Measurements from ENCODE around the gene CPVL. TPM values are rescaled to one million over a fixed set of nuclear protein-coding genes. Genes with fewer than 3 reads are reported as not detected.

Gene CPVL
- total RNA-seq, 1 donor from 2014 or later = 15.2 TPM

- no peak overlapping the region for H3K27ac ChIP-seq
These were observed 100.9 kb downstream of the CPVL start for GRCh38 chr7:29045258-29046086.

DNA sequence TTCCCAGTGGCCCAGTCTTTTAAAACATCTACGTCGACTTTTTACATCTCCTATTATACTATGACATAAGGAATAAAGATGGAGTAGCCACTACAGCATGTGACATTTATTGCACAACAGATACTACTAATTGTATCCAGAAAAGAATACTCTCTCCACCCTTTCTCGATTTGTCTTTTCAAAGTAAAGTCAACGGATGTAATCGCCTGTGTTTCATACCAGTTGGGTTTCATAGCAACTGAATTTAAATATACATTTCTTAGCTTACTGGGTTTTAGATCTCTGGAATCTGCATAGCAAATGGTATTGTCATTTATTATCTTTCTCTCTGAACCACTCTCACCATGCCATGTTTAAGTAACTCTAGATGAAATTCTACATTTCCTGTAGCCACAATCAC, 101.8 kb downstream of the CPVL start:
- Histone ChIP-seq H3K27me3 (no peaks in the 10 kb centered on the region), H3K4me3 (no peak overlapping the region), H3K27ac (no peak overlapping the region), H3K4me1 (no peaks in the 10 kb centered on the region), H3K9me3 (no peaks in the 10 kb centered on the region), H3K36me3 (no peaks in the 10 kb centered on the region)
- TF ChIP-seq, protein P1, sequence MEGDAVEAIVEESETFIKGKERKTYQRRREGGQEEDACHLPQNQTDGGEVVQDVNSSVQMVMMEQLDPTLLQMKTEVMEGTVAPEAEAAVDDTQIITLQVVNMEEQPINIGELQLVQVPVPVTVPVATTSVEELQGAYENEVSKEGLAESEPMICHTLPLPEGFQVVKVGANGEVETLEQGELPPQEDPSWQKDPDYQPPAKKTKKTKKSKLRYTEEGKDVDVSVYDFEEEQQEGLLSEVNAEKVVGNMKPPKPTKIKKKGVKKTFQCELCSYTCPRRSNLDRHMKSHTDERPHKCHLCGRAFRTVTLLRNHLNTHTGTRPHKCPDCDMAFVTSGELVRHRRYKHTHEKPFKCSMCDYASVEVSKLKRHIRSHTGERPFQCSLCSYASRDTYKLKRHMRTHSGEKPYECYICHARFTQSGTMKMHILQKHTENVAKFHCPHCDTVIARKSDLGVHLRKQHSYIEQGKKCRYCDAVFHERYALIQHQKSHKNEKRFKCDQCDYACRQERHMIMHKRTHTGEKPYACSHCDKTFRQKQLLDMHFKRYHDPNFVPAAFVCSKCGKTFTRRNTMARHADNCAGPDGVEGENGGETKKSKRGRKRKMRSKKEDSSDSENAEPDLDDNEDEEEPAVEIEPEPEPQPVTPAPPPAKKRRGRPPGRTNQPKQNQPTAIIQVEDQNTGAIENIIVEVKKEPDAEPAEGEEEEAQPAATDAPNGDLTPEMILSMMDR (IDR thresholded peaks at IDR 0.05) = no peak
- no peak for DNase-seq (ENCODE audit: low spot score in 2 of 2)
- intact Hi-C loops (cut with DNase I) = no loop called here

More at GRCh38 chr7:29045258-29046086, 100.9 kb downstream of the CPVL start:
- no peak for DNase-seq (ENCODE audit: low spot score in 2 of 2)
- intact Hi-C loops (cut with DNase I) = no loop called here
- Histone ChIP-seq H3K36me3 (no peaks in the 10 kb centered on the region), H3K4me1 (no peaks in the 10 kb centered on the region), H3K27me3 (no peaks in the 10 kb centered on the region), H3K4me3 (no peak overlapping the region), H3K9me3 (no peaks in the 10 kb centered on the region)
- TF ChIP-seq, protein P1 (IDR thresholded peaks at IDR 0.05) = no peak

DNA sequence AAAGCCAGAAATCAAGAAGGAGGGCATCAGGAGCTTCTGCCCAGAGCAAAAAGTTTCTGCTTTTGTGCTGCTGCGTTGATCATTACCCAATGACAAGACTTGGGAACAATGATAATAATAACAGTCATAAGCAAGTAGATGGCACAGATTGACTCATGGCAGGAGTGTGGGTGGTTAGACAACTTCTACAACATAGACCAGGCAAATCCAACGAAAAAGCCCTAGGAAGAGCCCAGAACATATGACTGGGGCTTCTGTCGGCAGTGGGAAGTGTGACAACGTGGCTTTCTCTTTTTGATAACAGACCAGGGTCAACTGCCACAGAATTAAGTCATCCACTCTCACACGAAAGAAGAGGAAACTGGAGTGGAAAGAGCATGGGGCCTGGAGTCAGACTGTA, 102.8 kb downstream of the CPVL start:
- intact Hi-C loops (cut with DNase I) = no loop called here
- Histone ChIP-seq H3K4me3 (no peak overlapping the region), H3K4me1 (no peaks in the 10 kb centered on the region), H3K27ac (no peak overlapping the region), H3K9me3 (no peaks in the 10 kb centered on the region), H3K27me3 (no peaks in the 10 kb centered on the region), H3K36me3 (no peaks in the 10 kb centered on the region)
- TF ChIP-seq, protein P1 (IDR thresholded peaks at IDR 0.05) = no peak
- DNase-seq (ENCODE audit: low spot score in 2 of 2) = no peak

DNA sequence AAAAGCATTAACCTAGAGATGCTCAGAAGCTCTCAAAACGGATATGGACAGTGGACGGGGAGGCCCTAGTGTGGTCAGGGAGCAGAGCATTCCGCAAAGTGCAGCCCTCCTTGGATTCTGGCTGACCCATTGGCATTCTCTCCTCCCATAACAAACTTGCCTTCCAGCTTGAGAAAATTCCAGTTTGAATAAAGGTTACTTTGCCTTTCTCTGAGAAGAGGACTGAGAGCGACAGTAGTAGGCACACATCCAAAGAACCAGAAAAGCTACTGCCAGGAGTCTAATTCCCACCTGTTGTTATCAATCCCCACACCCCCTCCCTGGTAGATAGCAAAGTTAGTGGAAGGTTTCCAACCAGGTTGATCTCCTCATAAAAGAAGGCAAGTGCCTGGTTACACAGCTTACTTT, 103.5 kb downstream of the CPVL start:
- Histone ChIP-seq H3K9me3 (no peaks in the 10 kb centered on the region), H3K27me3 (no peaks in the 10 kb centered on the region), H3K36me3 (no peaks in the 10 kb centered on the region), H3K4me1 (no peaks in the 10 kb centered on the region), H3K27ac (no peak overlapping the region), H3K4me3 (no peak overlapping the region)
- no peak for DNase-seq (ENCODE audit: low spot score in 2 of 2)
- TF ChIP-seq, protein P1 (IDR thresholded peaks at IDR 0.05) = no peak
- intact Hi-C loops (cut with DNase I) = no loop called here

DNA sequence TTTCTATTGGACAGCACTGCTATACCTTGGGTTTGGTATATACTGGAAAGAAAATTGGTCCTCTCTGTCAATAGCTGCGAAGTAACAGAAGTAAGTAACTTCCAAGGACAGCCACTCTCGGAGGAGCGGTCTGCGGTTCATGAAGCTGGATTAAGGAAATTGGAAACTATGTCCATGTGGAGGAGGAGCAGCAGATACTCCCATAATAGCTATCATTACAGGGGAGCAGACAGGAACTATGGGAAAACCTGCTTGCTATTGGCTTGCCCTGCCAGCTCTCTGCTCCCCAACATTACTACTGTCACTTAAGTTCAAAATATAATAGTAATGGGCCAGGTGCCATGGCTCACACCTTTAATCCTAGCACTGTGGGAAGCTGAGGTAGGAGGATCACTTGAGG, 104.3 kb downstream of the CPVL start:
- Histone ChIP-seq H3K9me3 (no peaks in the 10 kb centered on the region), H3K36me3 (no peaks in the 10 kb centered on the region), H3K27me3 (no peaks in the 10 kb centered on the region), H3K4me3 (no peak overlapping the region), H3K4me1 (no peaks in the 10 kb centered on the region), H3K27ac (no peak overlapping the region)
- intact Hi-C loops (cut with DNase I) = no loop called here
- TF ChIP-seq, protein P1 (IDR thresholded peaks at IDR 0.05) = no peak
- no peak for DNase-seq (ENCODE audit: low spot score in 2 of 2)

Data from ascending aorta (tissue), 2 donors.